SK-N-SH (cell line): ENCODE results near the gene NLGN3. TPM values are rescaled to one million over a fixed set of nuclear protein-coding genes. Genes with fewer than 3 reads are reported as not detected.

Source experiments
- CTCF ChIA-PET: fragments of 300-600, 350-600 bp; formaldehyde crosslinking; extraction: SDS; loops from one replicate; lab custom pipeline; 2021; lab: Yijun Ruan, JAX
- POLR2A ChIA-PET: fragments of 350-600 bp; sonication (Branson Sonifier 250); formaldehyde crosslinking; extraction: SDS; loops from one replicate; lab custom pipeline; 2020; ENCODE audit warnings: antibody characterized with exemption, inconsistent platforms; lab: Yijun Ruan, JAX
- DNase-seq: peaks from one replicate; pipeline ENCODE4 v3.0.0; 2012
- H2AFZ ChIP-seq: fragments of 200-600 bp; sonication (generic); 2 replicates; pipeline ENCODE4 v1.8.1; 2016; ENCODE audit warnings: antibody characterized with exemption, mild to moderate bottlenecking, low read depth
- H3F3A ChIP-seq: fragments of 200-600 bp; sonication (generic); replicated peaks from 2 replicates; pipeline ENCODE3; 2016; ENCODE audit warnings: antibody characterized with exemption, mild to moderate bottlenecking; ENCODE audit not compliant: insufficient read depth
- H3K27ac ChIP-seq, 2 experiments: fragments of 200-500 bp in 1 of 2; fragments of 200-600 bp in 1 of 2; sonication (Bioruptor generic) in 1 of 2; sonication (generic), shearing (Covaris generic) in 1 of 2; 2 replicates each; pipeline versions ENCODE4 v1.5.1 to v1.6.1; 2014 to 2016; ENCODE audit warnings: low read depth in 2 of 2, inconsistent platforms in 1 of 2, low read length in 1 of 2, mild to moderate bottlenecking in 1 of 2, mixed read lengths in 1 of 2
- H3K27me3 ChIP-seq: fragments of 200-600 bp; sonication (generic), shearing (Covaris generic); 2 replicates; pipeline ENCODE4 v1.6.1; 2016; ENCODE audit warnings: mixed run types; ENCODE audit not compliant: insufficient read depth
- H3K36me3 ChIP-seq, 2 experiments: fragments of 200-500 bp in 1 of 2; fragments of 200-600 bp in 1 of 2; sonication (Bioruptor generic) in 1 of 2; sonication (generic) in 1 of 2; replicated peaks in 1 of 2; 2 replicates each; pipeline versions ENCODE3 to v1.5.1; 2014 to 2016; ENCODE audit warnings: low read length in 1 of 2, mild to moderate bottlenecking in 1 of 2; ENCODE audit not compliant: insufficient read depth in 2 of 2, control insufficient read depth in 1 of 2
- H3K4me1 ChIP-seq, 2 experiments: fragments of 200-500 bp in 1 of 2; fragments of 200-600 bp in 1 of 2; sonication (Bioruptor generic) in 1 of 2; sonication (generic), shearing (Covaris generic) in 1 of 2; 2 replicates each; pipeline versions ENCODE4 v1.5.1 to v1.6.1; 2014 to 2016; ENCODE audit warnings: low read depth in 1 of 2, low read length in 1 of 2, mixed run types in 1 of 2; ENCODE audit not compliant: insufficient read depth in 2 of 2, control insufficient read depth in 1 of 2
- H3K4me2 ChIP-seq: fragments of 200-600 bp; sonication (generic), shearing (Covaris generic); 2 replicates; pipeline ENCODE4 v1.6.1; 2017; ENCODE audit warnings: mixed run types
- H3K4me3 ChIP-seq, 2 experiments: fragments of 200-500 bp in 1 of 2; fragments of 200-600 bp in 1 of 2; sonication (Bioruptor generic) in 1 of 2; sonication (generic), shearing (Covaris generic) in 1 of 2; 2 replicates each; pipeline versions ENCODE4 v1.5.1 to v1.8.1; 2014 to 2016; ENCODE audit warnings: low read depth in 2 of 2, inconsistent platforms in 1 of 2, low read length in 1 of 2, mild to moderate bottlenecking in 1 of 2, mixed read lengths in 1 of 2, moderate library complexity in 1 of 2
- H3K79me2 ChIP-seq: fragments of 200-600 bp; sonication (generic); 2 replicates; pipeline ENCODE4 v1.8.1; 2017; ENCODE audit warnings: mild to moderate bottlenecking; ENCODE audit not compliant: insufficient read depth
- H3K9ac ChIP-seq: fragments of 200-600 bp; sonication (generic); 2 replicates; pipeline ENCODE4 v1.6.1; 2017; ENCODE audit warnings: mixed run types
- H3K9me2 ChIP-seq: fragments of 200-600 bp; sonication (generic); 2 replicates; pipeline ENCODE4 v1.6.1; 2017; ENCODE audit warnings: mixed run types
- H3K9me3 ChIP-seq: fragments of 200-600 bp; sonication (generic); 2 replicates; pipeline ENCODE4 v1.6.1; 2017; ENCODE audit warnings: mixed run types, mild to moderate bottlenecking, moderate library complexity
- H4K20me1 ChIP-seq: fragments of 200-600 bp; sonication (generic); 2 replicates; pipeline ENCODE4 v1.6.1; 2017; ENCODE audit warnings: mild to moderate bottlenecking, mixed run types; ENCODE audit not compliant: insufficient read depth
- CHD2 ChIP-seq: fragments of 150-350 bp; IDR thresholded peaks from 2 replicates; pipeline ENCODE4 v1.6.1; 2018; ENCODE audit warnings: low read length; ENCODE audit not compliant: partially characterized antibody
- CTCF ChIP-seq: fragments of 200-600 bp; sonication (generic); IDR thresholded peaks from 2 replicates; pipeline ENCODE4 v1.6.1; 2017; ENCODE audit warnings: antibody characterized with exemption, mild to moderate bottlenecking, moderate library complexity
- FOXJ3 ChIP-seq: sonication (generic); formaldehyde crosslinking; IDR thresholded peaks from 2 replicates; pipeline ENCODE4 v1.5.1; 2020; ENCODE audit warnings: mild to moderate bottlenecking, missing genetic modification reagents
- GABPA ChIP-seq: IDR thresholded peaks from 2 replicates; pipeline ENCODE4 v1.4.0; 2012; ENCODE audit warnings: low read depth, mild to moderate bottlenecking
- IRF3 ChIP-seq: fragments of 150-350 bp; IDR thresholded peaks from 2 replicates; pipeline ENCODE4 v1.6.1; 2016; ENCODE audit warnings: mild to moderate bottlenecking, low read depth, low read length
- JUND ChIP-seq: IDR thresholded peaks from 2 replicates; pipeline ENCODE4 v1.4.0; 2012
- MEF2A ChIP-seq: IDR thresholded peaks from 2 replicates; pipeline ENCODE4 v1.4.0; 2012; ENCODE audit warnings: low read depth, borderline replicate concordance
- NFIC ChIP-seq: IDR thresholded peaks from 2 replicates; pipeline ENCODE4 v1.4.0; 2012; ENCODE audit warnings: borderline replicate concordance
- NRF1 ChIP-seq: IDR thresholded peaks from 2 replicates; pipeline ENCODE4 v1.6.1; 2012; ENCODE audit warnings: low read depth, mild to moderate bottlenecking, low read length
- PBX3 ChIP-seq: IDR thresholded peaks from 2 replicates; pipeline ENCODE4; 2012
- POLR2AphosphoS5 ChIP-seq: IDR thresholded peaks from 2 replicates; pipeline ENCODE4 v1.6.1; 2012; ENCODE audit warnings: low read depth, low read length
- RAD21 ChIP-seq: IDR thresholded peaks from 2 replicates; pipeline ENCODE4 v1.6.1; 2012; ENCODE audit warnings: mild to moderate bottlenecking, low read length
- RCOR1 ChIP-seq: fragments of 150-350 bp; IDR thresholded peaks from 2 replicates; pipeline ENCODE4 v1.6.1; 2017; ENCODE audit warnings: antibody characterized with exemption, low read length
- RFX5 ChIP-seq: IDR thresholded peaks from 2 replicates; pipeline ENCODE4 v1.6.1; 2012; ENCODE audit warnings: mild to moderate bottlenecking, improper control_type of control experiment, low read length
- SIN3A ChIP-seq: IDR thresholded peaks from 2 replicates; pipeline ENCODE4 v1.6.1; 2012; ENCODE audit warnings: low read depth, mild to moderate bottlenecking, low read length, moderate library complexity, borderline replicate concordance
- YY1 ChIP-seq: IDR thresholded peaks from 2 replicates; pipeline ENCODE4 v1.4.0; 2012; ENCODE audit warnings: low read depth, mild to moderate bottlenecking
- WGBS: methylation state at CpG from one replicate; pipeline ENCODE4 v1.1.6; 2017; ENCODE audit warnings: low lambda C conversion rate; 5-methylcytosine and 5-hydroxymethylcytosine counted together
- polyA plus RNA-seq, 3 experiments: library from polyadenylated mRNA; depleted of rRNA; stranded (reverse); fragments of >200 nt; gene quantifications; 2 replicates each; pipeline ENCODE4 v1.2.3, GENCODE V29; 2012
- TF ChIP-seq, protein P1 (sequence below): IDR thresholded peaks from 2 replicates; pipeline ENCODE4 v1.4.0; 2012; ENCODE audit warnings: low read depth, borderline replicate concordance
- TF ChIP-seq, protein P2 (sequence below): fragments of 150-350 bp; IDR thresholded peaks from 2 replicates; pipeline ENCODE4 v1.6.1; 2017; ENCODE audit warnings: antibody characterized with exemption, low read length, low read depth, borderline replicate concordance
- TF ChIP-seq, protein P3 (sequence below): IDR thresholded peaks from 2 replicates; pipeline ENCODE4 v1.4.0; 2012; ENCODE audit warnings: low read depth, borderline replicate concordance

The NLGN3 gene
- polyA plus RNA-seq, 1 of the 3 experiments (the other 2 are of a cell fraction): 5.3 TPM

GRCh38 chrX:71095981-71096759, 48.5 kb upstream of the NLGN3 start:
- ChIA-PET POLR2A (interaction anchor here (0.9 kb wide), 1 partner anchor 22 kb away, joined by 4 read pairs; the partner anchor contains the start of gene MED12), CTCF (interaction anchor here (1.0 to 2.6 kb wide), 2 partner anchors 21 to 33 kb away, joined by 3 to 13 read pairs; no protein-coding TSS in a partner anchor)
- Histone ChIP-seq H4K20me1 (no peaks in the 10 kb centered on the region), H3K36me3 (no peaks in the 10 kb centered on the region), H2AFZ (peak overlapping the region; percentile 98), H3K27me3 (peaks cover 5% of the 10 kb centered on the region; the same call in 1 of the 2 replicates), H3K4me3 (peak overlapping the region; percentile 69 to 77), H3F3A (no peaks in the 10 kb centered on the region), H3K79me2 (no peaks in the 10 kb centered on the region), H3K27ac (no peak overlapping the region; a peak in 1 of 4 replicates), H3K9me2 (no peaks in the 10 kb centered on the region), H3K4me2 (peak overlapping the region; percentile 88), H3K9ac (peak overlapping the region; percentile 53; the same call in 1 of the 2 replicates), H3K4me1 (peaks cover 0 to 16% of the 10 kb centered on the region in 2 experiments; a peak in 1 of 4 replicates), H3K9me3 (no peaks in the 10 kb centered on the region)
- TF ChIP-seq PBX3 (no peak), MEF2A (no peak), RFX5 (no peak), SIN3A (no peak), CHD2 (no peak), NRF1 (no peak), RCOR1 (no peak), RAD21 (no peak), POLR2AphosphoS5 (no peak), CTCF (no peak), NFIC (no peak), IRF3 (no peak), JUND (no peak), YY1 (no peak), FOXJ3 (CRISPR knock-in tag) (no peak), GABPA (no peak)
- TF ChIP-seq, protein P1, sequence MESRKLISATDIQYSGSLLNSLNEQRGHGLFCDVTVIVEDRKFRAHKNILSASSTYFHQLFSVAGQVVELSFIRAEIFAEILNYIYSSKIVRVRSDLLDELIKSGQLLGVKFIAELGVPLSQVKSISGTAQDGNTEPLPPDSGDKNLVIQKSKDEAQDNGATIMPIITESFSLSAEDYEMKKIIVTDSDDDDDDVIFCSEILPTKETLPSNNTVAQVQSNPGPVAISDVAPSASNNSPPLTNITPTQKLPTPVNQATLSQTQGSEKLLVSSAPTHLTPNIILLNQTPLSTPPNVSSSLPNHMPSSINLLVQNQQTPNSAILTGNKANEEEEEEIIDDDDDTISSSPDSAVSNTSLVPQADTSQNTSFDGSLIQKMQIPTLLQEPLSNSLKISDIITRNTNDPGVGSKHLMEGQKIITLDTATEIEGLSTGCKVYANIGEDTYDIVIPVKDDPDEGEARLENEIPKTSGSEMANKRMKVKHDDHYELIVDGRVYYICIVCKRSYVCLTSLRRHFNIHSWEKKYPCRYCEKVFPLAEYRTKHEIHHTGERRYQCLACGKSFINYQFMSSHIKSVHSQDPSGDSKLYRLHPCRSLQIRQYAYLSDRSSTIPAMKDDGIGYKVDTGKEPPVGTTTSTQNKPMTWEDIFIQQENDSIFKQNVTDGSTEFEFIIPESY: no peak
- TF ChIP-seq, protein P2, sequence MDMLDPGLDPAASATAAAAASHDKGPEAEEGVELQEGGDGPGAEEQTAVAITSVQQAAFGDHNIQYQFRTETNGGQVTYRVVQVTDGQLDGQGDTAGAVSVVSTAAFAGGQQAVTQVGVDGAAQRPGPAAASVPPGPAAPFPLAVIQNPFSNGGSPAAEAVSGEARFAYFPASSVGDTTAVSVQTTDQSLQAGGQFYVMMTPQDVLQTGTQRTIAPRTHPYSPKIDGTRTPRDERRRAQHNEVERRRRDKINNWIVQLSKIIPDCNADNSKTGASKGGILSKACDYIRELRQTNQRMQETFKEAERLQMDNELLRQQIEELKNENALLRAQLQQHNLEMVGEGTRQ: no peak
- TF ChIP-seq, protein P3, sequence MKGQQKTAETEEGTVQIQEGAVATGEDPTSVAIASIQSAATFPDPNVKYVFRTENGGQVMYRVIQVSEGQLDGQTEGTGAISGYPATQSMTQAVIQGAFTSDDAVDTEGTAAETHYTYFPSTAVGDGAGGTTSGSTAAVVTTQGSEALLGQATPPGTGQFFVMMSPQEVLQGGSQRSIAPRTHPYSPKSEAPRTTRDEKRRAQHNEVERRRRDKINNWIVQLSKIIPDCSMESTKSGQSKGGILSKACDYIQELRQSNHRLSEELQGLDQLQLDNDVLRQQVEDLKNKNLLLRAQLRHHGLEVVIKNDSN: no peak
- DNase-seq: peak; percentile 43
- WGBS: 3% methylated on average over 24 of the region's 46 CpGs
